ENCODE measurements around the gene LARGE1. TPM values are rescaled to one million over a fixed set of nuclear protein-coding genes. Genes with fewer than 3 reads are reported as not detected.

The LARGE1 gene
- total RNA-seq, 1 donor from 2014 or later, result 35.5 TPM

GRCh38 chr22:33302549-33302948 is 617.7 kb downstream of the LARGE1 start:
- DNase-seq (ENCODE audit: low spot score in 2 of 2) (no peak), FAIRE-seq (no peak)

- DNase-seq (ENCODE audit: low spot score in 2 of 2), result peak; percentile 8 to 72
- no peak for FAIRE-seq
Measured at GRCh38 chr22:33302049-33302545, 618.2 kb downstream of the LARGE1 start.

GRCh38 chr22:33300165-33300564 is 620.1 kb downstream of the LARGE1 start:
- no peak for DNase-seq (ENCODE audit: low spot score in 2 of 2)
- no peak for FAIRE-seq

GRCh38 chr22:33299245-33299956 is 620.9 kb downstream of the LARGE1 start:
- no peak for FAIRE-seq
- DNase-seq (ENCODE audit: low spot score in 2 of 2), result no peak

GRCh38 chr22:33296941-33297340 is 623.3 kb downstream of the LARGE1 start:
- FAIRE-seq, result no peak
- no peak for DNase-seq (ENCODE audit: low spot score in 2 of 2)

- no peak for DNase-seq (ENCODE audit: low spot score in 2 of 2)
- no peak for FAIRE-seq
Measured at GRCh38 chr22:33288078-33288477, 632.2 kb downstream of the LARGE1 start.

GRCh38 chr22:33275073-33275443 is 645.2 kb downstream of the LARGE1 start:
- FAIRE-seq, result no peak
- no peak for DNase-seq (ENCODE audit: low spot score in 2 of 2)

GRCh38 chr22:33274214-33275072 is 645.8 kb downstream of the LARGE1 start:
- DNase-seq (ENCODE audit: low spot score in 2 of 2) (no peak), FAIRE-seq (no peak)

- DNase-seq (ENCODE audit: low spot score in 2 of 2) (no peak), FAIRE-seq (no peak)
Measured at GRCh38 chr22:33272871-33273270, 647.4 kb downstream of the LARGE1 start.

GRCh38 chr22:33272180-33272579 is 648.1 kb downstream of the LARGE1 start:
- FAIRE-seq (no peak), DNase-seq (ENCODE audit: low spot score in 2 of 2) (no peak)

- FAIRE-seq (no peak), DNase-seq (ENCODE audit: low spot score in 2 of 2) (no peak)
Measured at GRCh38 chr22:33271390-33272161, 648.7 kb downstream of the LARGE1 start.

GRCh38 chr22:33270596-33270995 is 649.7 kb downstream of the LARGE1 start:
- FAIRE-seq, result no peak
- no peak for DNase-seq (ENCODE audit: low spot score in 2 of 2)

GRCh38 chr22:33261699-33262098 is 658.6 kb downstream of the LARGE1 start:
- FAIRE-seq (no peak), DNase-seq (ENCODE audit: low spot score in 2 of 2) (no peak)

GRCh38 chr22:33260498-33260897 is 659.8 kb downstream of the LARGE1 start:
- DNase-seq (ENCODE audit: low spot score in 2 of 2) (no peak), FAIRE-seq (no peak)

GRCh38 chr22:33255791-33256190 is 664.5 kb downstream of the LARGE1 start:
- DNase-seq (ENCODE audit: low spot score in 2 of 2) (no peak), FAIRE-seq (no peak)

GRCh38 chr22:33248948-33249347 is 671.3 kb downstream of the LARGE1 start:
- DNase-seq (ENCODE audit: low spot score in 2 of 2), result no peak
- no peak for FAIRE-seq

- no peak for FAIRE-seq
- no peak for DNase-seq (ENCODE audit: low spot score in 2 of 2)
Measured at GRCh38 chr22:33247758-33248157, 672.5 kb downstream of the LARGE1 start.

GRCh38 chr22:33242078-33242477 is 678.2 kb downstream of the LARGE1 start:
- DNase-seq (ENCODE audit: low spot score in 2 of 2) (no peak), FAIRE-seq (no peak)

GRCh38 chr22:33240888-33241475 is 679.3 kb downstream of the LARGE1 start:
- DNase-seq (ENCODE audit: low spot score in 2 of 2) (no peak), FAIRE-seq (no peak)

- DNase-seq (ENCODE audit: low spot score in 2 of 2), result no peak
- FAIRE-seq, result no peak
Measured at GRCh38 chr22:33232071-33232470, 688.2 kb downstream of the LARGE1 start.

GRCh38 chr22:33227791-33228190 is 692.5 kb downstream of the LARGE1 start:
- FAIRE-seq, result no peak
- DNase-seq (ENCODE audit: low spot score in 2 of 2), result no peak

Measured in frontal cortex (tissue), 4 donors.